HG03342 (cell line): Measurements from ENCODE around the gene IL3RA.

Experiments used
- ATAC-seq: cut with Tn5 transposase; IDR thresholded peaks from one replicate; pipeline ENCODE4 v1.9.1; 2021; ENCODE audit warnings: mild to moderate bottlenecking, moderate library complexity; ENCODE audit not compliant: unreplicated experiment

IL3RA gene

DNA sequence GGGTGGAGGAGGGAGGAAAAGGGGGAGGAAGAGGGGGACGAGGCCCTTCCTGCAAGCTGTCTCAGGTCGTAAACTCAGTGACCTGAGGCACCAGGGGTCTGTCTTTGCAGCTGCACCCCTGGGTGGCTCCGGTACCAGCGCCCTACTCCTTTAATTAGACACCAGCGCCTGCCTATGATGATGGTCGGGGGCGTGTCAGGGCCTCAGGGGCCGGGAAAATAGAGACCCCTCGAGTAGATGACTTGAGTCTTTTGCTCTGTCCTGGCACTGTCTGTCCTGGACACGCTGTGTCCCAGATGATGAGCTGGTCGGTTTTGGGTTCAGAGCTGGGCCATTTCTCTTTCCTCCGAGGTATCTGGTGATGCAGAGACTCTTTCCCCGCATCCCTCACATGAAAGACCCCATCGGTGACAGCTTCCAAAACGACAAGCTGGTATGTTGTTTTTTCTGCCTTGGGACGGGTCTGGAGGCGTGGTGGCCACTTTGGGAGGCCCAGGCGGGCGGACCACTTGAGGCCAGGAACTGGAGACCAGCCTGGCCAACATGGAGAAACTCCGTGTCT is 44.2 kb downstream of the IL3RA start:
- ATAC-seq, result no peak

DNA sequence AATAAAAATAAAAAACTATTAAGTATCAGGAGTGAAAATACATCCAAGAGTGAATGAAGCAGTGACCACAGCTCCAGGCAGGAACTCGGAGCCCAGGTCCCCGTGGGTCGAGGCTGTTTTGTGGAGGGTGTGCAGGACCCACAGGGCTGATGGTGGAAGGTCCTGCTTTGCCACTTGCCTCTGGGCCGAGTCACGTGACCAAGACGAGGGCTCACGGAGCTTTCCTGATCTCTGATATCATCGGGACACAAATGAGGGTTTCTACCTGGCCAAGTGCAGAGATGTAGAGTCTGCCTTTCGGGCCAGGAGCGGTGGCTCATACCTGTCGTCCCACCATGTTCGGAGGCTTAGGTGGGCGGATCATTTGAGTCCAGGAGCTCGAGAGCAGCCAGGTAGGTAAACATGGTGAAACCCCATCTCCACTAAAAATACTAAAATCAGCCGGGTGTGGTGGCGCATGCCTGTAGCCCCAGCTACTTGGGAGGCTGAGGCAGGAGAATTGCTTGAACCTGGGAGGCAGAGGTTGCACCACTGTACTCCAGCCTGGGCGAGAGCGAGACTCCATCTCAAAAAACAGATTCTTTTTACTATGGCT is 48.2 kb downstream of the IL3RA start:
- no peak for ATAC-seq

DNA sequence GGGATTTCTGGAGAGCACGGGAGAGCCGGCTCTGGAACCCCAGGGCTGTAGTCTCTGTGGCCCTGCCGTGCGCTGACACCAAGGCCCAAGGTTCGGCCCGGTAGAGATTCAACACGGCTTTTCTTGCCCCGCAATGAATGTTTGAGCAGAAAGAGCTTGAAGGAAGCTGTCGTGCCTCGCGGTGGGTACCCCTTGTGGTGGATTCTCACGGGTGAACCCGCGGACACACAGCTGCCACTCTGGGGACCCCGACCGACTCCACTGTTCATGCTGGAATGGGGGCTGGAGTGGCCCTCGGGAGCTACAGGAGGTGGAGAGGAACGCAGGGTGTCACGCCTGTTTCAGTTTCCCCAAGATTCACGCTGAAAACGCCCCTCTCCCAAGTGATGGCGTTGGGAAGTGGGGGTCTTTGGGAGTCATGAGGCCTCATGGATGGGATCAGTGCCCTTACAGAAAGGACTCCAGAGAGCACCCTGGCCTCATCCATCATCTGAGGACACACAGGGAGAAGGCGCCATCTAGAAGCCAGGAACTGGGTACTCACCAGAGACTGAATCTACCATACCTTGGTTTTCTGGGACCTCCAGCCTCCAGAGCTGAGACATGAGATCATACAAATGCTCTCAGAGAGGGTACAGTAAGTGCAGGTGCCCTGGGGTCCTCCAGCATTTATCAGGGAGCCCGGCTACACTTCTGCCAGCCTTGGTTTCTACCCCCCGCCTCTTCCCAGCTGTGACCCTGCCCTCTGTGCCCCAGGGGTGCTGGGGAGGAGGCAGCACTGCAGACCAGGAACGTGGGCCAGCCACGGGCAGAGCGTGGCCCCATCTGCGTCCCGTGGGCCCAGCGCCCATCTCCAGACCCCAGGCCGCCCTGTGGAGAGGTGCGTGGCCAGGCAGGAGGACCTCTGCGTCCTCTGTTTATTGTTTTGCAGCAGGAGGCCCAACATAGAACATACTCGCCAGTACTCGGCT is 49.0 kb downstream of the IL3RA start:
- no peak for ATAC-seq

DNA sequence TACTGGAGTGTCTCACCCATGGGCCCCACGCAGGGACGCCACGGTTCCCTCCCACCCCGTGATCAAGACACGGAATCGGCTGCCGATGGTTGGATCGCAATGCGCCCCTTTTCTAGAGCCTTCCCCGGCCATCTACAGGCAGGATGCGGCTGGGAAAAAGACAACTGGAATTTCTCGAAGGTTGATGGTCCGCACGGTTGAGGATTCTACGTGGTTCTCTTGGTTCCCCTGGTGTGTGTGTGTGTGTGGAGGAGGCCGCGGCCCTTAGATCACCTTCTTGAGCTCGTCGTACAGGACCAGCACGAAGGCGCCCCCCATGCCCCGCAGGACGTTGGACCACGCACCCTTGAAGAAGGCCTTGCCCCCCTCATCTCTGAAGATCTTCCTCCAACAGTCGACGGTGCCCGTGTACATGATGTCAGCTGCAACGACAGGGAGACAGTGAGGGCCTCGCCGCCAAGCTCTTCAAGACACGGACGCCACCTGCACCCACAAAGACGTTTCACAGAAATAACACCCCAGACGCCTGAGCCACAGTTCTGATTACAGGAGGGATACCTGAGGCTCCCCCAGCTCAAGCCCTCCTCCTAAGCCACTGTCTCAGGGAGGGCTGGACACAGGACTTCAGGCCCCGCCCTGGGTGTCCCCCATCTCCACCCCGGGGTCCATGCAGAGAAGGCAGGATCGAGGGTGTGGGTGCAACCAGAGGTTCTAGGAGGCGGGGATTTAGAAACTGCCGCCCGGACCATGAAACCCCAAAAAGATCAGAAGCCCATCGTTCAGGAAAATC is 49.9 kb downstream of the IL3RA start:
- no peak for ATAC-seq

DNA sequence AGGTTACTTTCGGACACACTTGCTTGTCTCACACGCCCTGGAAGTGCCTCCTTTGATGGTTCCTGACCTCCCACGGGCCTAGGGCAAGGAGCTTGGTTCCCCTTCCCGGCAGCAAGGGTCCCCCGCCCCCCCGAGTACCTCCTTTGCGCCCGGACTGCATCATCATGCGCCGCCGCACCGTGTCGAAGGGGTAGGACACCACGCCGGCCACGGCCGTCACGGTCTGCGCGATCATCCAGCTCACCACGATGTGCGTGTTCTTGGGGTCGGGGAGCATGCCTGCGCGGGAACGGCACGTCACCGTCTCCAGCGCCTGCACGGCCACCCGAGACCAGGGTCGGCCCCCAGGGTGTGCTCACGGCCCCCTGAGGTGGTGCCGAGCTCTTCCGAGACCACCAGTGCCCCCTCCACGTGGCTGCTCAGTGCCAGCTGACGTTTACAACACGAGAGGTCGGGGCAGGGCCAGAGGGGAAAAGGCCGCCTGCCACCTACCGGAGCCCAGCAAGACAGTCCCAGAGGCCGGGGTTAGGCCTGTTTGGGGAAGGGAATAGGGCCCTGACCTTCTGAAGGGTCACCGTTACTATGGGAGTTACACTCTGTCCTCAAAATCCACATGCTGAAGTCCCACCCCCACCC is 50.7 kb downstream of the IL3RA start:
- no peak for ATAC-seq

DNA sequence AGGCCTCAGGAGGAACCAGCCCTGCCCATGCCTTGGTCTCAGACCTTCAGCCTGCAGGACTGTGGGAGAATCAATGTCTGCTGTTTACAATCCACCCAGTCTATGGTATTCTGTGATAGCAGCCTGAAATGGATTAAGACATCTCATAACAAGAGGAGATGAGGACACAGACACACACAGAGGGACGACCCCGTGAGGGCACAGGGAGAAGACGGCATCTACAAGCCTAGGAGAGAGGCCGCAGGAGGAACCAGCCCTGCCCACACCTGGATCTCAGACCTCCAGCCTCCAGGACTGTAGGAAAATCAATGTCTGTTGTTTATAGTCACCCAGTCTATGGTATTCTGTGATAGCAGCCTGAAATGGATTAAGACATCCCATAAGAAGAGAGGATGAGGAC is 52.1 kb downstream of the IL3RA start:
- no peak for ATAC-seq

DNA sequence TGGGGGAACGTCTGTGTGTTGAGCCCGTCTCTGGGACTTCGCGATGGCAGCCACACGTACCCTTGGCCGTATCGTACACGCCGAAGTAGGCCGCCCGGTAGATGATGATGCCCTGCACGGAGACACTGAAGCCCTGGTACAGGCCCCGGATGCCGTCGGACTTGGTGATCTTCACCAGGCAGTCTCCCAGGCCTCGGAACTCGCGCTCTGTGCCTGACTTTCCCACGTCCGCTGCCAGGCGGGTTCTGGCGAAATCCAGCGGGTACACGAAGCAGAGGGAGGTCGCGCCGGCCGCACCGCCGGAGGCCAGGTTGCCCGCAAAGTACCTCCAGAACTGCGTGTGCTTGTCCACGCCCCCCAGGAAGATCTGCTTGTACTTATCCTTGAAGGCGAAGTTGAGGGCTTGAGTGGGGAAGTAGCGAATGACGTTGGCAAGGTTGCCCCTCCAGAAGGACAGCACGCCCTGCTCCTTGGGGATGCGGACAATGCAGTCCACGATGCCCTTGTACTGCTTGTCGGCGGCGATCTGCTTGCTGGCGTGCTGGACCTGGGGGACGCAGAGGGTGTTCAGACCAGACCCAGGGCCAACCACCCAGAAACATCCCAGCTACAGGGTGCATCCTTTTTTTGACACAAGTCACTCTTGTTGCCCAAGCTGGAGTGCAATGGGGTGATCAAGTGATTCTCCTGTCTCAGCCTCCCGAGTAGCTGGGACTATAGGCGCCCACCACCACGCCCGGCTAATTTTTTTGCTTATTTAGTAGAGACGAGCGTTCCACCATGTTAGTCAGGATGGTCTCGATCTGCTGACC is 52.8 kb downstream of the IL3RA start:
- no peak for ATAC-seq

DNA sequence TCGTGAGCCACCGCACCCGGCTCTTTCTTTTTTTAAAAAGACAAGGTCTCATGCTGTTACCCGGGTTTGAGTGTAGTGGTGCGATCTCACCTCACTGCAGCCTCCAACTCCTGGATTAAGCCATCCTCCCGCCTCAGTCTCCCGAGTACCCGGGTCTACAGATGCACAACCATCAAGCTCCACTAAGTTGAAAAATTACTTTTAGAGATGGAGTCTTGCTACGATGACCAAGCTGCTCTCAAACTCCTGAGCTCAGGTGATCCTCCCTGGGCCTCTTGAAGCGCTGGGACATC is 53.4 kb downstream of the IL3RA start:
- no peak for ATAC-seq

DNA sequence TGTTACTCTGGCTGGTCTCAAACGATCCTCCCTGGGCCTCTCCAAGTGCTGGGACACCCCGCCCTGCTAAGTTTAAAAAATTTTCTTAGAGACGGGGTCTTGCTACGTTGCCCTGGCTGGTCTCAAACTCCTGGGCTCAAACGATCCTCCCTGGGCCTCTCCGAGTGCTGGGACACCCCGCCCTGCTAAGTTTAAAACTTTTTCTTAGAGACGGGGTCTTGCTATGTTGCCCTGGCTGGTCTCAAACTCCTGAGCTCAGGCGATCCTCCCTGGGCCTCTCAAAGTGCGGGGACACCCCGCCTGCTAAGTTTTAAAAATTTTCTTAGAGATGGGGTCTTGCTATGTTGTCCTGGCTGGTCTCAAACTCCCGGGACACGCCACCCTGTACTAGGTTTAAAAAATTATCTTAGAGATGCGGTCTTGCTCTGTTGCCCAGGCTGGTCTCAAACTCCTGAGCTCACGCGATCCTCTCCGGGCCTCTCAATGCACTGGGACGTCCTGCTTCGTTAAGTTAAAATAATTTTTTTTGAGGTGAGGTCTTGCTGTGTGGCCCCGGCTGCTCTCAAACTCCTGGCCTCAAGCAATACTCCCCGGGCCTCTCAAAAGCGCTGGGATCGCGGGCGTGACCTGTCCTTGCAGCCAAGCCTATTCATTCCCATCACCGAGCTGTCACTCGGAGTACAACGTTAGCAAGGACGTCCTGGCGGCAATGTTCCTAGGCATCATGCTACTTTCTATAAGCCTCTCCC is 54.2 kb downstream of the IL3RA start:
- ATAC-seq, result no peak

DNA sequence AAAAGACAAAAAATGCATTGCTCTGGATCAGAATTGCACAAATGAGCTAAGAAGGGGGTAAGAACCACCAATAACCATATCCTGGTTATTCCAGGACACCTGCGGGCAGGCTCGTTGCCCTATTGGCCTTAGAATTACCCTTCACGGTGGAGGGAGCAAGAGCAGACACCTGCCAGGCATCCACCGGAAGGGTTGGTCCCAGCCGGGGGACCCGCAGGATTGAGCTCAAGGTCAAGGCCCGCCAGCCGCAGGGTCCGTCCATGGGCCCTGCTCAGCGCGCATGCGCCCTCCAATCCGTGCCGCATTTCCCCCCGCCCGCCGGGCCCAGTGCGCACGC is 54.8 kb downstream of the IL3RA start:
- ATAC-seq, result no peak

DNA sequence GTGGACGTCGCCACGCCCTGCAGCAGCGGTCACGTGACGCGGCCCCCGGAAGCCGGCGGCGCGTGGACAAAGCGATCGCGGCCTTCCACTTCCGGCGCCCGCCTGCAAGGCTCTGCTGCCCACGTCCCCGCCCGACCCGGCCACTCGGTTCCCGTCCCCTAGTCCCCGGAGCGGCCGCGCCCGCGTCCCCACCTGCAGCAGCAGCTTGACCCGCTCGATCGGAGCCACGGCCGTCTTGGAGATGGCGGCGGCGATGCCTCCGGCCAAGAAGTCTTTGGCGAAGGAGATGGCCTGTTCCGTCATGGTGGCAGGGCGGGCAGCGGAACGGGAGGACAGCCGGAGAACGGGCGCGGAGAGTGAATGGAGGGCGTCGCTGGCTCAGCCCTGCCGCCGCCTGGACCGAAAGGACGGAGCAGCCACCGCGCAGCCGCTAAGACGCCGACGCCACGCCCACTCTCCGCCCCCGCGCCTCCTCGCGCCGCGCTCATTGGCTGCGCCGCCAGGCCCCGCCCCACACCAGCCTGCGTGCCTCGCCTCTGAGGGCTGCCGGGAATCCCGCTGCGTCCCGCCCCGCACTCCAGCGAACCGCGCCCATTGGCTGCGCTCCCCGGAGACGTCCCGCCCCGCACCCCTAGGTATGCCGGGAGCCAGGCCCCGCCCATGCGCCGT is 55.3 kb downstream of the IL3RA start, which contains the start of gene SLC25A6:
Gene SLC25A6, minus strand, starts transcription at position 407 of the 669 bp plus-strand sequence. Its CDS starts 104 bp downstream, at position 303.
- peak; percentile 94 for ATAC-seq

DNA sequence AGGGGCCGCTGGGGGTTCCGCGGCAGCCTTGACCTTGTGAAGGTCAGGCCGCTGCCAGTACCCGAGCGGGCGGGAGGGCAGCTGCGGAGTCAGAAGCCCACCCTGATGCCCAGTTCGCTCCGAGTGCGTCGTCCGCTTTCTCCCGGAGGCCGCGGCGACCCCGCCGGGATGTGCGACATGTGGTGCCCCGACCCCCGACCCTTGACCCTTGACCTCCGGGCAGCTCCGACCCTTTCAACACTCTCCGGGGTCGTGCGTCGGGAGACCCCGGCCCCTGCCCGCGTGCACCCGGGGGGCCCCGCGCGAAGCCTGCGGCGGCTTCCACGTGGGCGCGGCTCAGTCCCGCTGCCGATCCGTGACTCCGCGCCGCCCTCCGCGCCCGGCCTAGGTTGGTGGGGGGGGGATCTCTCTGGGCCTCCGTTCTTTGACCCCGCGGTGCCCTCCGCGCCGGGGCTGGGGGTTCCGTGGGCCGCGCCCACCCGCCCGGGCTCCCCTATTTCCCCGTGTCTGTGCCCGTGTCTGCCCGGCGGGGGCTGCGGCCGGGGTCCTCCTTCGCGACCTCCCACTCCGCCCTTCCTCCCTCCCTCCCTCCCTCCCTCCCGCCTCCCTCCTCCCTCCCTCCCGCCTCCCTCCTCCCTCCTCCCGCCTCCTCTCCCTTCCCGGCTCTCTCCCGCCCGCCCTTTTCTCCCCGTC is 55.9 kb downstream of the IL3RA start:
- peak; percentile 31 for ATAC-seq

DNA sequence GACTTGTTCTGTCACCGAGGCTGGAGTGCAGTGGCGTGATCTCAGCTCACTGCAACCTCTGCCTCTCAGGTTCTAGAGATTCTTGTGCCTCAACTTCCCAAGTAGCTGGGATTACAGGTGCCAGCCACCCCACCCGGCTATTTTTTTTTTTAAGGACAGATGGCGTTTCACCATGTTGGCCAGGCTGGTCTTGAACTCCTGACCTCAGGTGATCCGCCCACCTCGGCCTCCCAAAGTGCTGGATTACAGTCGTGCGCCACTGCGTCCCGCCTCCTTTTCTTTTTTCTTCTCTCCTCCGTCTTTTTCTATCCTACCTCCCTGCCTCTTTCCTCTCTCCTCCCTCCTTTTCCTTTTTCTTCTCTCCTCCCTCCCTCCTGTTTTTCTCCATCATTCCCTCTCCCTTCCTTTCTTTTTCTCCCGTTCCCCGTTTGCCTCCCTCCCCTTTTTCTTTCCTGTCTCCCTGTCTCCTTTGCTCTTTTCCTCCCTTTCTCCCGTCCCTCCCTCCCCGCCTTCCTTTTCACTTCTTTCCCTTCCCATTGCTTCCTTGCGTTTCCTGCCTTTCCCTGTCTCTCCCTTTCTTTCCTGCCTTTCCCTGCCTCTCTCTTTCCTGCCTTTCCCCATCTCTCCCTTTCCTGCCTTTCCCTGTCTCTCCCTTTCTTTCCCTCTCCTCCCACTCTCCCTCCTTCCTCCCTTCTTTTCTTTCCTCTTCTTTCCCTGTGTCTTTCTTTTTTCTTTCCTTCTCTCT is 57.5 kb downstream of the IL3RA start:
- no peak for ATAC-seq

DNA sequence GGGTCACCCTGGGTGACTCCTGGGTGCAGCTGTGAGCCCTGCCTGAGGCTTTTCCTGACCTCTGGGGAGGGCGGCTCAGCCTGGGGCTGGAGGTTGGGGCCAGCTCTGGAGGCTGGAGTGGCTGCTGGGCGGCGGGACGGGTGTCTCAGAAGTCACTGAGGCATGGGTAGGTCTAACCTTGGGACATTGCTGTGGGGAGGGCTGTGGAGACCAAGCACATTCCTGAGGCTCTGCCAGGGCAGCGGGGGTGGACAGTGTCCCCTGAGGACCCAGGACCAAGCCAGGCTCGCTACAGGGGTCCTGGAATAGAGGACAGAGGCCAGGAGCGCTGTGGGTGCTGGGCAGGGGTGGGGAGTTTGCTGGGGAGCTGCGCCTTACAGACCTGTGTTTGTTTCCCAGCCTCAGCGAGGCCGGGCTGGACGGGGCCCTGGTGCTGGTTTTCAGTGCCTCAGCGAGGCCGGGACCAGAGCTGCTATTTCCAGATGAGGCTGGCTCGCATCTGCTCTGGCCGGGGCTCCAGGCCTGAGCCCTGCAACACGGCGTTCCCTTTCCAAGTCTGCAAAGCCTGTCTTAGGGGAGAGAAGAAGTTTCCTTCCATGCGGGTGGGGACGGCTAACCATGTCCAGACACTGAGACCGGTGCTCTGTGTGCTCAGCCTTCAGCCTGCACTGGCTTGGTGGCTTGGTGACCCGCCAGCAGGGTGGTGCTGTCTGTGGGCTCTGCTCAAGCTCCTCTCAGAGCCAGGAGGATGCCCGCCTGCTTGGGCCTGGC is 58.3 kb downstream of the IL3RA start:
- ATAC-seq, result no peak

DNA sequence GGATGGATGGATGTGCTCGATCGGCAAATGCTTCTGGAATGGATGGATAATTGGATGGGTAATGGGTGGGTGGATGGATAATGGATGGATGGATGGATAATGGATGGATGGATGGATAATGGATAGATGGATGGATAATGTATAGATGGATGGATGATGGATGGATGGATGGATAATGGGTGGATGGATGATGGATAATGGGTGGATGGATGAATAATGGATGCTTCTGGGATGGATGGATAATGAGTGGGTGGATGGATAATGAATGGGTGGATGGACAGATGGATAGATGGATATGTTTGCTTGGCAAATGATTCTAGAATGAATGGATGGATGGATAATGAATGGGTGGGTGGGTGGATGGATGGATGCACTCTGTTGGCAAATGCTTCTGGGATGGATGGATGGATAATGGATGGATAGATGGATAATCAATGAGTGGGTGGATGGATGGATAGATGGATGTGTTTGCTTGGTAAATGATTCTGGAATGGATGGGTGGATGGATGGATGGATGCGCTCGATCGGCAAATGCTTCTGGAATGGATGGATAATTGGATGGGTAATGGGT is 59.1 kb downstream of the IL3RA start:
- ATAC-seq, result no peak

DNA sequence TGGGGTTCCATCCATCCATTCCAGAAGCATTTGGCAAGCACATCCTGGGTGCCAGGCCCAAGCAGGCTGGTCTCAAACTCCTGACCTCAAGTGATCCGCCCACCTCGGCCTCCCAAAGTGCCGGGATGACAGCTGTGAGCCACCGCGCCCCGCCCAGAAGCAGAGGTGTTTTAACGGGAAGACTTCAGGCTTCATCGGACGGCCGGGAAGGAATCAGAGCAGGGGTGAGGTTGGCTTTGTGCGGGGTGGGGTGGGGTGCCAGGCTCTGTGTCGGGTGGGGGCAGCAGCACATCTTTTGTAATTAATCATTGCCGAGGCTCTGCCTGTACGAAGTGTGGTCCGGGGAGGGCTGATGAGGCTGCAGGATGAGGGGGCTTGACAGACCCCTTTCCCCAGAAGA is 60.4 kb downstream of the IL3RA start:
- no peak for ATAC-seq
